GM10248 (cell line): ENCODE data around the gene TRAPPC12.
"Not testable (repeated sequence)": the region's sequence is repeated elsewhere in the genome, so short reads cannot be mapped to it uniquely, and the experiment has no call there.

ENCODE experiments used
- CTCF ChIA-PET: fragments of 300-600 bp; sonication (Branson Sonifier 250); formaldehyde crosslinking; extraction: SDS; loops from one replicate; lab custom pipeline; 2021; ENCODE audit warnings: antibody characterized with exemption; lab: Yijun Ruan, JAX
- POLR2A ChIA-PET: fragments of 350-650 bp; sonication (Branson Sonifier 250); formaldehyde crosslinking; extraction: SDS; loops from one replicate; lab custom pipeline; 2020; ENCODE audit warnings: antibody characterized with exemption; lab: Yijun Ruan, JAX
- DNase-seq: peaks from one replicate; pipeline ENCODE4 v3.0.0; 2012; ENCODE audit errors: extremely low spot score
- CTCF ChIP-seq: IDR thresholded peaks from 2 replicates; pipeline ENCODE4 v1.5.1; 2012; ENCODE audit warnings: mild to moderate bottlenecking, low read depth; ENCODE audit errors: extremely low read depth, missing control alignments, control extremely low read depth

The TRAPPC12 gene

GRCh38 chr2:3450385-3451010 lies 71.0 kb downstream of the TRAPPC12 start:
- POLR2A ChIA-PET, result no interaction called here
- no peak for DNase-seq
- CTCF ChIA-PET, result interaction anchor here (3.7 to 4.9 kb wide), 2 partner anchors 8 to 11 kb away, joined by 19 to 42 read pairs; no protein-coding TSS in a partner anchor
- TF ChIP-seq CTCF, result no peak

GRCh38 chr2:3451169-3451568 lies 71.7 kb downstream of the TRAPPC12 start:
- no peak for TF ChIP-seq CTCF
- POLR2A ChIA-PET, result no interaction called here
- CTCF ChIA-PET, result interaction anchor here (1.5 to 4.9 kb wide), 3 partner anchors 8 to 22 kb away, joined by 4 to 42 read pairs (median 19); no protein-coding TSS in a partner anchor
- no peak for DNase-seq

- no peak for TF ChIP-seq CTCF
- POLR2A ChIA-PET, result interaction anchor here (0.7 kb wide), 1 partner anchor 48 kb away, joined by 3 read pairs; no protein-coding TSS in a partner anchor
- CTCF ChIA-PET, result interaction anchor here (1.3 to 4.9 kb wide), 4 partner anchors 9 to 23 kb away, joined by 4 to 42 read pairs (median 12); no protein-coding TSS in a partner anchor
- no peak for DNase-seq
Measured at GRCh38 chr2:3451926-3452671, 72.6 kb downstream of the TRAPPC12 start.

GRCh38 chr2:3453190-3453999 lies 73.9 kb downstream of the TRAPPC12 start:
- DNase-seq, result no peak
- TF ChIP-seq CTCF, result no peak
- ChIA-PET POLR2A (no interaction called here), CTCF (interaction anchor here (1.3 to 4.9 kb wide), 3 partner anchors 8 to 15 kb away, joined by 4 to 42 read pairs (median 19); no protein-coding TSS in a partner anchor)

GRCh38 chr2:3454005-3454404 lies 74.5 kb downstream of the TRAPPC12 start:
- DNase-seq, POLR2A ChIA-PET: not testable (repeated sequence)
- CTCF ChIA-PET, result interaction anchor here (3.7 to 4.9 kb wide), 2 partner anchors 8 to 11 kb away, joined by 19 to 42 read pairs; no protein-coding TSS in a partner anchor

- TF ChIP-seq CTCF, result no peak
- POLR2A ChIA-PET, result no interaction called here
- CTCF ChIA-PET, result interaction anchor here (4.9 kb wide), 1 partner anchor 7 kb away, joined by 42 read pairs; no protein-coding TSS in a partner anchor
- DNase-seq, result no peak
Measured at GRCh38 chr2:3454802-3455201, 75.3 kb downstream of the TRAPPC12 start.
